GM12891 (cell line): ENCODE data around the gene UIMC1.

ENCODE experiments used
- POLR2AphosphoS5 ChIP-seq: IDR thresholded peaks from 2 replicates; pipeline ENCODE4 v1.6.1; 2011; ENCODE audit warnings: low read depth, low read length, control low read depth
- SPI1 ChIP-seq: IDR thresholded peaks from 2 replicates; pipeline ENCODE4 v1.6.1; 2011; ENCODE audit warnings: low read depth, low read length, control low read depth

GRCh38 chr5:177024559-177024958, 18.0 kb upstream of the UIMC1 start:
- no peak for TF ChIP-seq POLR2AphosphoS5
- TF ChIP-seq SPI1 = no peak
